HepG2 (cell line): Measurements from ENCODE around the gene PHLDB1. TPM values are rescaled to one million over a fixed set of nuclear protein-coding genes. Genes with fewer than 3 reads are reported as not detected.

Experiments used
- CENPT ChIP-seq: sonication (generic); formaldehyde crosslinking; IDR thresholded peaks from 2 replicates; pipeline ENCODE4 v1.8.0; 2022; ENCODE audit warnings: low read depth, mild to moderate bottlenecking, moderate library complexity, missing genetic modification reagents
- EEA1 ChIP-seq: sonication (generic); formaldehyde crosslinking; IDR thresholded peaks from 2 replicates; pipeline ENCODE4 v1.5.1; 2020; ENCODE audit warnings: mild to moderate bottlenecking, missing genetic modification reagents, borderline replicate concordance
- HOXA3 ChIP-seq: sonication (generic); formaldehyde crosslinking; IDR thresholded peaks from 2 replicates; pipeline ENCODE4 v1.5.0; 2020; ENCODE audit warnings: missing genetic modification reagents
- MTF1 ChIP-seq: sonication (generic); formaldehyde crosslinking; IDR thresholded peaks from 2 replicates; pipeline ENCODE4 v1.5.0; 2020; ENCODE audit warnings: missing genetic modification reagents
- NONO ChIP-seq, 2 experiments: fragments of 450-650 bp in 1 of 2; sonication (generic) in 1 of 2; formaldehyde crosslinking in 1 of 2; IDR thresholded peaks in 1 of 2; conservative IDR thresholded peaks in 1 of 2; 2 replicates each; pipeline versions ENCODE4 v1.6.1 to v1.8.0; 2017 to 2022; ENCODE audit warnings: mild to moderate bottlenecking in 1 of 2, missing genetic modification reagents in 1 of 2, moderate library complexity in 1 of 2
- NR2C2 ChIP-seq: sonication (generic); formaldehyde crosslinking; IDR thresholded peaks from 2 replicates; pipeline ENCODE4 v1.4.0; 2020; ENCODE audit warnings: missing genetic modification reagents, mild to moderate bottlenecking, moderate library complexity, borderline replicate concordance
- SKI ChIP-seq: fragments of 450-650 bp; IDR thresholded peaks from one replicate; pipeline ENCODE4 v1.6.1; 2018; ENCODE audit warnings: mild to moderate bottlenecking; ENCODE audit not compliant: partially characterized antibody
- TCF12 ChIP-seq, 2 experiments: fragments of 450-650 bp in 1 of 2; sonication (generic) in 1 of 2; formaldehyde crosslinking in 1 of 2; IDR thresholded peaks; 2 replicates each; pipeline versions ENCODE4 v1.6.1 to v1.8.0; 2017 to 2022; ENCODE audit warnings: antibody characterized with exemption in 1 of 2, mild to moderate bottlenecking in 1 of 2, missing genetic modification reagents in 1 of 2, moderate library complexity in 1 of 2
- THYN1 ChIP-seq: sonication (generic); formaldehyde crosslinking; IDR thresholded peaks from 2 replicates; pipeline ENCODE4 v1.8.1; 2023; ENCODE audit warnings: low read depth, mild to moderate bottlenecking, moderate library complexity, missing genetic modification reagents, borderline replicate concordance
- ZFAT ChIP-seq: sonication (generic); formaldehyde crosslinking; conservative IDR thresholded peaks from 2 replicates; pipeline ENCODE4 v1.8.1; 2023; ENCODE audit warnings: missing genetic modification reagents, inconsistent platforms
- ZNF30 ChIP-seq: sonication (generic); formaldehyde crosslinking; IDR thresholded peaks from 2 replicates; pipeline ENCODE4 v1.5.0; 2020; ENCODE audit warnings: mild to moderate bottlenecking, missing genetic modification reagents
- ZNF556 ChIP-seq: sonication (generic); formaldehyde crosslinking; IDR thresholded peaks from 2 replicates; pipeline ENCODE4 v1.4.0; 2020; ENCODE audit warnings: mild to moderate bottlenecking, missing genetic modification reagents, borderline replicate concordance
- ZNF737 ChIP-seq: sonication (generic); formaldehyde crosslinking; IDR thresholded peaks from 2 replicates; pipeline ENCODE4 v1.5.0; 2020; ENCODE audit warnings: missing genetic modification reagents, mild to moderate bottlenecking, borderline replicate concordance
- ZNF761 ChIP-seq: sonication (generic); formaldehyde crosslinking; conservative IDR thresholded peaks from 2 replicates; pipeline ENCODE4 v1.4.0; 2020; ENCODE audit warnings: mild to moderate bottlenecking, missing genetic modification reagents
- ZNF768 ChIP-seq: sonication (generic); formaldehyde crosslinking; IDR thresholded peaks from 2 replicates; pipeline ENCODE4 v1.4.0; 2020; ENCODE audit warnings: missing genetic modification reagents
- ZNF850 ChIP-seq: sonication (generic); formaldehyde crosslinking; conservative IDR thresholded peaks from 2 replicates; pipeline ENCODE4 v1.9.0; 2021; ENCODE audit warnings: mild to moderate bottlenecking, missing genetic modification reagents
- ZSCAN29 ChIP-seq: sonication (generic); formaldehyde crosslinking; conservative IDR thresholded peaks from 2 replicates; pipeline ENCODE4 v1.4.0; 2020; ENCODE audit warnings: mild to moderate bottlenecking, missing genetic modification reagents
- polyA plus RNA-seq, 8 experiments: library from polyadenylated mRNA; depleted of rRNA in 3 of 8; stranded (reverse) in 7 of 8; unstranded in 1 of 8; fragments of >200 nt; fragmentation: Illumina TruSeq in 4 of 8; extraction: Trizol in 4 of 8; gene quantifications; 2 replicates each; pipeline versions ENCODE4 v1.2.1 to v1.2.3, GENCODE V29; 2011 to 2016; ENCODE audit warnings: low read depth in 4 of 8, missing spikeins in 1 of 8, mixed read lengths in 1 of 8; ENCODE audit not compliant: insufficient read depth in 1 of 8
- total RNA-seq, 5 experiments: library from RNA; depleted of rRNA; stranded (reverse); fragments of >200 nt; fragmentation: Illumina TruSeq; extraction: Trizol; gene quantifications; 2 replicates each; pipeline ENCODE4 v1.2.3, GENCODE V29; 2016; ENCODE audit warnings: low read depth in 1 of 5
- TF ChIP-seq, protein P1 (sequence below): sonication (generic); formaldehyde crosslinking; IDR thresholded peaks from 2 replicates; pipeline ENCODE4 v1.4.0; 2020; ENCODE audit warnings: mild to moderate bottlenecking, missing genetic modification reagents
- TF ChIP-seq, protein P2 (sequence below): sonication (generic); formaldehyde crosslinking; IDR thresholded peaks from 2 replicates; pipeline ENCODE4 v1.5.0; 2020; ENCODE audit warnings: missing genetic modification reagents
- TF ChIP-seq, protein P3 (sequence below): sonication (generic); formaldehyde crosslinking; IDR thresholded peaks from 2 replicates; pipeline ENCODE4 v1.4.0; 2020; ENCODE audit warnings: missing genetic modification reagents
- TF ChIP-seq, protein P4 (sequence below): sonication (generic); formaldehyde crosslinking; IDR thresholded peaks from 2 replicates; pipeline ENCODE4 v1.4.0; 2020; ENCODE audit warnings: missing genetic modification reagents, borderline replicate concordance
- TF ChIP-seq, protein P5 (sequence below): IDR thresholded peaks from 2 replicates; pipeline ENCODE4 v1.6.1; 2016; ENCODE audit warnings: low read depth

The PHLDB1 gene
- total and polyA plus RNA-seq, 2 of the 13 experiments (the other 11 are each of a cell fraction or from before 2014, with no cell fraction given), result 13.8 to 14.2 TPM

DNA sequence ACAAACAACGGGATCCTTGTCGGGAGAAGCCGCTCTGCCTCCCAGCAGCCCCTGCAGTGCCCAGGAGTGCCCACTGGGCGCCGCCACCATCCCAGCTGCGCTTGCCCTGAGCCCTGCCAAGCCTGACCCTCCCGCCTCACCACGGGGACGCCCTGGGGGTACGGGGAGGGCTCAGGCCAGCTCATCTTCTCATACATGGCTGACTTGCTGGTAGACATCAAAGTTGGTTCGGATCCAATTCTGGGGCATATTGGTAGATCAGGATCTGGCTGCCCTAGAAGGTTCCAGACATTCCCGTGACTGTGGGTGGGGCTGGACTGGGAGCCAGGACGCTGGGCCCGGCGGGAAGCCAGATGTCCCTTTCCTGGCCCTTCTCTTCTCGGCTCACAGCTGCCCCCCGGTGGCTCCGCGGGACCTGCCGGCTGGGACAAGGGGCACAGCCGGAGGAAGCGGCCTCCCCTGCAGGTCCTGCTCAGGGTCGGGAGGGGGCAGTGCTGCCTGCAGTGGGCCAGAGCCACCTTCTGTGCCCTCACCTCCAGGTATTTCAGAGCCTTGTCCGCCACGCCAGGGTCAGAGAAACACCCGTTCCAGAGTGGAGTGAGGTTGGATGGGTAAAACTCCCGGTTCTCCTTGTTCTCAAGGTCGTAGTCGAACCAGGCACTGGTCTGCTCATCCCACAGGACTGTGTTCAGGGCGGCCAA is 82.6 kb downstream of the PHLDB1 start (continued):
- TF ChIP-seq THYN1 (CRISPR knock-in tag) (no peak), ZNF761 (CRISPR knock-in tag) (peak; percentile 80; the same call in 1 of the 2 replicates), EEA1 (CRISPR knock-in tag) (no peak), NONO (IDR thresholded peaks at IDR 0.05) (no peak), NONO (CRISPR knock-in tag; conservative IDR thresholded peaks at IDR 0.05) (peak; percentile 23), ZNF556 (no peak; the same call in 1 of the 2 replicates), ZSCAN29 (CRISPR knock-in tag) (no peak), HOXA3 (peak; percentile 75), ZNF850 (CRISPR knock-in tag) (no peak), NR2C2 (CRISPR knock-in tag) (no peak), ZFAT (CRISPR knock-in tag) (no peak), SKI (no peak), MTF1 (no peak), CENPT (CRISPR knock-in tag) (no peak), ZNF737 (CRISPR knock-in tag) (no peak; the same call in 1 of the 2 replicates), ZNF30 (no peak), ZNF768 (peak; percentile 61; the same call in 1 of the 2 replicates), TCF12 (IDR thresholded peaks at IDR 0.05) (no peak), TCF12 (CRISPR knock-in tag; IDR thresholded peaks at IDR 0.05) (0 out of 2 replicates have a peak, but pooled peaks have one; percentile 32)
- TF ChIP-seq, protein P1, sequence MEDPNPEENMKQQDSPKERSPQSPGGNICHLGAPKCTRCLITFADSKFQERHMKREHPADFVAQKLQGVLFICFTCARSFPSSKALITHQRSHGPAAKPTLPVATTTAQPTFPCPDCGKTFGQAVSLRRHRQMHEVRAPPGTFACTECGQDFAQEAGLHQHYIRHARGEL (CRISPR knock-in tag), result no peak
- TF ChIP-seq, protein P2, sequence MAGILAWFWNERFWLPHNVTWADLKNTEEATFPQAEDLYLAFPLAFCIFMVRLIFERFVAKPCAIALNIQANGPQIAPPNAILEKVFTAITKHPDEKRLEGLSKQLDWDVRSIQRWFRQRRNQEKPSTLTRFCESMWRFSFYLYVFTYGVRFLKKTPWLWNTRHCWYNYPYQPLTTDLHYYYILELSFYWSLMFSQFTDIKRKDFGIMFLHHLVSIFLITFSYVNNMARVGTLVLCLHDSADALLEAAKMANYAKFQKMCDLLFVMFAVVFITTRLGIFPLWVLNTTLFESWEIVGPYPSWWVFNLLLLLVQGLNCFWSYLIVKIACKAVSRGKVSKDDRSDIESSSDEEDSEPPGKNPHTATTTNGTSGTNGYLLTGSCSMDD (CRISPR knock-in tag), result no peak
- TF ChIP-seq, protein P3, sequence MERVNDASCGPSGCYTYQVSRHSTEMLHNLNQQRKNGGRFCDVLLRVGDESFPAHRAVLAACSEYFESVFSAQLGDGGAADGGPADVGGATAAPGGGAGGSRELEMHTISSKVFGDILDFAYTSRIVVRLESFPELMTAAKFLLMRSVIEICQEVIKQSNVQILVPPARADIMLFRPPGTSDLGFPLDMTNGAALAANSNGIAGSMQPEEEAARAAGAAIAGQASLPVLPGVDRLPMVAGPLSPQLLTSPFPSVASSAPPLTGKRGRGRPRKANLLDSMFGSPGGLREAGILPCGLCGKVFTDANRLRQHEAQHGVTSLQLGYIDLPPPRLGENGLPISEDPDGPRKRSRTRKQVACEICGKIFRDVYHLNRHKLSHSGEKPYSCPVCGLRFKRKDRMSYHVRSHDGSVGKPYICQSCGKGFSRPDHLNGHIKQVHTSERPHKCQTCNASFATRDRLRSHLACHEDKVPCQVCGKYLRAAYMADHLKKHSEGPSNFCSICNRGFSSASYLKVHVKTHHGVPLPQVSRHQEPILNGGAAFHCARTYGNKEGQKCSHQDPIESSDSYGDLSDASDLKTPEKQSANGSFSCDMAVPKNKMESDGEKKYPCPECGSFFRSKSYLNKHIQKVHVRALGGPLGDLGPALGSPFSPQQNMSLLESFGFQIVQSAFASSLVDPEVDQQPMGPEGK (CRISPR knock-in tag), result peak; percentile 81
- TF ChIP-seq, protein P4, sequence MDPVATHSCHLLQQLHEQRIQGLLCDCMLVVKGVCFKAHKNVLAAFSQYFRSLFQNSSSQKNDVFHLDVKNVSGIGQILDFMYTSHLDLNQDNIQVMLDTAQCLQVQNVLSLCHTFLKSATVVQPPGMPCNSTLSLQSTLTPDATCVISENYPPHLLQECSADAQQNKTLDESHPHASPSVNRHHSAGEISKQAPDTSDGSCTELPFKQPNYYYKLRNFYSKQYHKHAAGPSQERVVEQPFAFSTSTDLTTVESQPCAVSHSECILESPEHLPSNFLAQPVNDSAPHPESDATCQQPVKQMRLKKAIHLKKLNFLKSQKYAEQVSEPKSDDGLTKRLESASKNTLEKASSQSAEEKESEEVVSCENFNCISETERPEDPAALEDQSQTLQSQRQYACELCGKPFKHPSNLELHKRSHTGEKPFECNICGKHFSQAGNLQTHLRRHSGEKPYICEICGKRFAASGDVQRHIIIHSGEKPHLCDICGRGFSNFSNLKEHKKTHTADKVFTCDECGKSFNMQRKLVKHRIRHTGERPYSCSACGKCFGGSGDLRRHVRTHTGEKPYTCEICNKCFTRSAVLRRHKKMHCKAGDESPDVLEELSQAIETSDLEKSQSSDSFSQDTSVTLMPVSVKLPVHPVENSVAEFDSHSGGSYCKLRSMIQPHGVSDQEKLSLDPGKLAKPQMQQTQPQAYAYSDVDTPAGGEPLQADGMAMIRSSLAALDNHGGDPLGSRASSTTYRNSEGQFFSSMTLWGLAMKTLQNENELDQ (CRISPR knock-in tag), result no peak
- TF ChIP-seq, protein P5, sequence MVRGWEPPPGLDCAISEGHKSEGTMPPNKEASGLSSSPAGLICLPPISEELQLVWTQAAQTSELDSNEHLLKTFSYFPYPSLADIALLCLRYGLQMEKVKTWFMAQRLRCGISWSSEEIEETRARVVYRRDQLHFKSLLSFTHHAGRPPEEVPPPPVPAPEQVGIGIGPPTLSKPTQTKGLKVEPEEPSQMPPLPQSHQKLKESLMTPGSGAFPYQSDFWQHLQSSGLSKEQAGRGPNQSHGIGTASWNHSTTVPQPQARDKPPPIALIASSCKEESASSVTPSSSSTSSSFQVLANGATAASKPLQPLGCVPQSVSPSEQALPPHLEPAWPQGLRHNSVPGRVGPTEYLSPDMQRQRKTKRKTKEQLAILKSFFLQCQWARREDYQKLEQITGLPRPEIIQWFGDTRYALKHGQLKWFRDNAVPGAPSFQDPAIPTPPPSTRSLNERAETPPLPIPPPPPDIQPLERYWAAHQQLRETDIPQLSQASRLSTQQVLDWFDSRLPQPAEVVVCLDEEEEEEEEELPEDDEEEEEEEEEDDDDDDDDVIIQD, result no peak
